PC-3 (cell line): Measurements from ENCODE around the gene USP51. TPM values are rescaled to one million over a fixed set of nuclear protein-coding genes. Genes with fewer than 3 reads are reported as not detected.

Experiments used
- ATAC-seq: fragments of 200-7000 bp; cut with Tn5 transposase; 2 replicates; pipeline ENCODE4 v1.9.1; 2020; ENCODE audit warnings: mild to moderate bottlenecking, moderate library complexity
- Bru-seq: library from RNA; stranded (reverse); fragments of 400-500 nt; gene quantifications from one replicate; lab custom pipeline; 2021; lab: Mats Ljungman, UMichigan
- BruChase-seq, 2 experiments: library from RNA; stranded (reverse); fragments of 400-500 nt; gene quantifications; one replicate each; lab custom pipeline; 2021; lab: Mats Ljungman, UMichigan
- BruUV-seq: library from RNA; stranded (reverse); fragments of 400-500 nt; replicated peaks from 2 replicates; lab custom pipeline; 2021; lab: Mats Ljungman, UMichigan
- CTCF ChIA-PET: fragments of 300-600 bp; sonication (Branson Sonifier 250); formaldehyde crosslinking; loops from one replicate; lab custom pipeline; 2022; ENCODE audit warnings: antibody characterized with exemption; lab: Charles Lee
- POLR2A ChIA-PET: fragments of 300-600 bp; sonication (Branson Sonifier 250); formaldehyde crosslinking; loops from one replicate; lab custom pipeline; 2022; ENCODE audit warnings: antibody characterized with exemption; ENCODE audit not compliant: unreplicated experiment; lab: Charles Lee
- DNase-seq: peaks from one replicate; pipeline ENCODE4 v3.0.0-alpha.2; 2015
- H2AFZ ChIP-seq: fragments of 300-600 bp; sonication (generic); 2 replicates; pipeline ENCODE4 v1.6.0; 2016; ENCODE audit warnings: antibody characterized with exemption, low read length
- H3F3A ChIP-seq: fragments of 300-600 bp; sonication (generic); one replicate; pipeline ENCODE4 v1.6.0; 2017; ENCODE audit warnings: antibody characterized with exemption, low read length, control low read depth, mild to moderate bottlenecking; ENCODE audit not compliant: unreplicated experiment
- H3K27ac ChIP-seq: fragments of 300-600 bp; sonication (generic); 2 replicates; pipeline ENCODE4 v1.5.1; 2016; ENCODE audit warnings: mild to moderate bottlenecking, low read length
- H3K27me3 ChIP-seq: fragments of 300-600 bp; sonication (generic); 2 replicates; pipeline ENCODE4 v1.6.1; 2016; ENCODE audit warnings: low read length, mixed read lengths
- H3K36me3 ChIP-seq: fragments of 300-600 bp; sonication (generic); 2 replicates; pipeline ENCODE4 v1.6.1; 2016; ENCODE audit warnings: low read depth, mixed run types, low read length, mixed read lengths
- H3K4me1 ChIP-seq: fragments of 300-600 bp; sonication (generic); 2 replicates; pipeline ENCODE4 v1.5.1; 2016; ENCODE audit warnings: low read length; ENCODE audit not compliant: insufficient read depth
- H3K4me2 ChIP-seq: fragments of 300-600 bp; sonication (generic); 2 replicates; pipeline ENCODE4 v1.6.0; 2016; ENCODE audit warnings: low read length
- H3K4me3 ChIP-seq: fragments of 300-600 bp; sonication (generic); 2 replicates; pipeline ENCODE4 v1.5.1; 2016; ENCODE audit warnings: mild to moderate bottlenecking, low read length, mixed read lengths
- H3K79me2 ChIP-seq: fragments of 300-600 bp; sonication (generic); 2 replicates; pipeline ENCODE4 v1.6.1; 2017; ENCODE audit warnings: low read length, mixed read lengths
- H3K9ac ChIP-seq: fragments of 300-600 bp; sonication (generic); 2 replicates; pipeline ENCODE4 v1.6.0; 2016; ENCODE audit warnings: mild to moderate bottlenecking, low read length
- H3K9me2 ChIP-seq: fragments of 300-600 bp; sonication (generic); replicated peaks from 2 replicates; pipeline ENCODE4 v1.6.1; 2016; ENCODE audit warnings: mixed run types, low read length, mixed read lengths
- H3K9me3 ChIP-seq: fragments of 300-600 bp; sonication (generic); 2 replicates; pipeline ENCODE4 v1.6.1; 2016; ENCODE audit warnings: low read length, mixed read lengths
- H4K20me1 ChIP-seq: fragments of 300-600 bp; sonication (generic); 2 replicates; pipeline ENCODE4 v1.6.1; 2016; ENCODE audit warnings: low read length, mixed read lengths
- EZH2 ChIP-seq: fragments of 300-600 bp; sonication (generic); IDR thresholded peaks from one replicate; pipeline ENCODE4 v1.6.1; 2017; ENCODE audit warnings: antibody characterized with exemption, mild to moderate bottlenecking, low read length; ENCODE audit not compliant: unreplicated experiment
- EZH2phosphoT487 ChIP-seq: fragments of 300-600 bp; sonication (generic); IDR thresholded peaks from 2 replicates; pipeline ENCODE4 v1.6.1; 2018; ENCODE audit warnings: mild to moderate bottlenecking, antibody characterized with exemption, low read length, borderline replicate concordance
- intact Hi-C: fragments of 100-400 bp; cut with micrococcal nuclease; formaldehyde crosslinking; loops from 2 replicates; pipeline ENCODE4 v1.9.0; 2023
- long read RNA-seq: library from polyadenylated mRNA; unstranded; transcript quantifications from one replicate; pipeline ENCODE4 v2.0.0, GENCODE V29; 2021; ENCODE audit not compliant: unreplicated experiment
- total RNA-seq: library from RNA; depleted of rRNA; stranded (reverse); fragments of >200 nt; gene quantifications from 2 replicates; pipeline ENCODE4 v1.2.3, GENCODE V29; 2014; rRNA removed
- TF ChIP-seq, protein P1 (sequence below): fragments of 300-600 bp; sonication (generic); conservative IDR thresholded peaks from 2 replicates; pipeline ENCODE4 v1.5.1; 2017; ENCODE audit warnings: antibody characterized with exemption, low read depth, mild to moderate bottlenecking, low read length

The USP51 gene
- total RNA-seq (0.22 TPM in 1 of 2 replicates, not detected in the other), Bru-seq, nascent RNA (percentile 25 among the genes with signal in this experiment), BruChase-seq, experiment 1, labeled RNA remaining after a 6-hour chase (percentile 11 among the genes with signal in this experiment), BruChase-seq, experiment 2, labeled RNA remaining after a 2-hour chase (percentile 29 among the genes with signal in this experiment)
- long read RNA-seq = 0 reads

- H3F3A ChIP-seq = no peaks in the 10 kb centered on the region
- DNase-seq (no peak), ATAC-seq (peak; percentile 14; the same call in 1 of the 2 replicates)
- H3K4me1 ChIP-seq = peaks cover 5% of the 10 kb centered on the region; the same call in 1 of the 2 replicates
- no peaks in the 10 kb centered on the region for H3K9me3 ChIP-seq
- peak within 1 kb of the TSS; percentile 97 for H3K4me2 ChIP-seq
- intact Hi-C loops = no loop called here
- POLR2A ChIA-PET = no interaction called here
- H4K20me1 ChIP-seq = no peaks in the 10 kb centered on the region
- no peaks in the 10 kb centered on the region for H3K27me3 ChIP-seq
- peak within 1 kb of the TSS; percentile 93 for H3K4me3 ChIP-seq
- TF ChIP-seq, protein P1, sequence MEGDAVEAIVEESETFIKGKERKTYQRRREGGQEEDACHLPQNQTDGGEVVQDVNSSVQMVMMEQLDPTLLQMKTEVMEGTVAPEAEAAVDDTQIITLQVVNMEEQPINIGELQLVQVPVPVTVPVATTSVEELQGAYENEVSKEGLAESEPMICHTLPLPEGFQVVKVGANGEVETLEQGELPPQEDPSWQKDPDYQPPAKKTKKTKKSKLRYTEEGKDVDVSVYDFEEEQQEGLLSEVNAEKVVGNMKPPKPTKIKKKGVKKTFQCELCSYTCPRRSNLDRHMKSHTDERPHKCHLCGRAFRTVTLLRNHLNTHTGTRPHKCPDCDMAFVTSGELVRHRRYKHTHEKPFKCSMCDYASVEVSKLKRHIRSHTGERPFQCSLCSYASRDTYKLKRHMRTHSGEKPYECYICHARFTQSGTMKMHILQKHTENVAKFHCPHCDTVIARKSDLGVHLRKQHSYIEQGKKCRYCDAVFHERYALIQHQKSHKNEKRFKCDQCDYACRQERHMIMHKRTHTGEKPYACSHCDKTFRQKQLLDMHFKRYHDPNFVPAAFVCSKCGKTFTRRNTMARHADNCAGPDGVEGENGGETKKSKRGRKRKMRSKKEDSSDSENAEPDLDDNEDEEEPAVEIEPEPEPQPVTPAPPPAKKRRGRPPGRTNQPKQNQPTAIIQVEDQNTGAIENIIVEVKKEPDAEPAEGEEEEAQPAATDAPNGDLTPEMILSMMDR = peak; percentile 33; the same call in 1 of the 2 replicates
- TF ChIP-seq EZH2phosphoT487 = no peak
- H3K79me2 ChIP-seq = no peaks in the 10 kb centered on the region
- H2AFZ ChIP-seq = peak within 1 kb of the TSS; percentile 100
- H3K36me3 ChIP-seq = no peaks in the 10 kb centered on the region
- H3K9me2 ChIP-seq = no peaks in the 10 kb centered on the region
- CTCF ChIA-PET = no interaction called here
- peak within 1 kb of the TSS; percentile 40; the same call in 1 of the 2 replicates for H3K9ac ChIP-seq
- BruUV-seq = TSS peak; percentile 50
- H3K27ac ChIP-seq = no peak within 1 kb of the TSS
These were observed at the start of gene USP51 for GRCh38 chrX:55489314-55490009. USP51 (minus strand) TSS chrX:55489848; CDS start chrX:55488939, 909 bp downstream.

- no peaks in the 10 kb centered on the region for H3K27me3 ChIP-seq
These were observed 34.8 kb upstream of the USP51 start for GRCh38 chrX:55524487-55524886.

More at GRCh38 chrX:55524487-55524886, 34.8 kb upstream of the USP51 start:
- H3K27ac ChIP-seq = no peak overlapping the region
- H3K79me2 ChIP-seq = no peaks in the 10 kb centered on the region
- POLR2A ChIA-PET = no interaction called here
- H3K4me3 ChIP-seq = no peak overlapping the region
- no peaks in the 10 kb centered on the region for H3K9me3 ChIP-seq
- intact Hi-C loops = no loop called here
- TF ChIP-seq EZH2 = no peak
- no peak for TF ChIP-seq EZH2phosphoT487
- TF ChIP-seq, protein P1 = no peak
- DNase-seq (peak; percentile 1), ATAC-seq (no peak)
- CTCF ChIA-PET = no interaction called here
- no peaks in the 10 kb centered on the region for H3K36me3 ChIP-seq
- no peak overlapping the region for H2AFZ ChIP-seq
- H4K20me1 ChIP-seq = no peaks in the 10 kb centered on the region
- H3K9me2 ChIP-seq = no peaks in the 10 kb centered on the region
- no peak overlapping the region for H3K4me2 ChIP-seq
- no TSS peak for BruUV-seq
- no peak overlapping the region for H3K9ac ChIP-seq
- no peaks in the 10 kb centered on the region for H3K4me1 ChIP-seq
- no peaks in the 10 kb centered on the region for H3F3A ChIP-seq
